Measurements from ENCODE around the gene STARD7.
A peak's percentile ranks its signal among the peaks of the same experiment; 100 is the strongest.

Gene STARD7

DNA sequence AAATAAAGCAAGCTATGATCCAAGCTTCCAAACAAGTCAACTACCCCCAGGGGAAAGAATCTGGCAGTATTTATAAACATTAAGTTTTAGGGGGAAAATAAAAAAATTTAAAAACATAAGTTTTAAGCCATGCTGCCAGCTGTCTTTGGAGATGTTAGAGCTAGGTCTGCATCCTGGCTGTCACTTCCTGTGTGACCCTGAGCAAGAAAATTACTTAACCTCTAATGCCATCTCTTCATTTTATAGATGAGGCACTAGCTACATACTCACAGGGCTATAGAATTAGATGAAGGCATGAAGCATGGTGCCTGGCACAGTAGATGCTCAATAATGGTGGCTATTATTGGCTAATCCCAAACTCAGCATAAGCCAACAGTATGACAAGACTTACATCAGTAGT is 28.1 kb downstream of the STARD7 start:
- no peak for TF ChIP-seq NFRKB (IDR thresholded peaks at IDR 0.05)
- no peak for TF ChIP-seq BHLHE40 (IDR thresholded peaks at IDR 0.05; ENCODE audit: borderline replicate concordance)
- no peak for TF ChIP-seq ELF4 (IDR thresholded peaks at IDR 0.05)
- no peak for TF ChIP-seq ARNT (IDR thresholded peaks at IDR 0.05)
- TF ChIP-seq FOXM1 (IDR thresholded peaks at IDR 0.05; ENCODE audit: borderline replicate concordance), result no peak
- no peak for DNase-seq (ENCODE audit: extremely low spot score)
- ChIA-PET CTCF (interaction anchor here (0.6 to 0.9 kb wide), 2 partner anchors 158 to 1225 kb away, joined by 3 to 4 read pairs; no protein-coding TSS in a partner anchor), POLR2A (interaction anchor here (0.6 to 1.2 kb wide), 2 partner anchors 15 to 188 kb away, joined by 3 read pairs; no protein-coding TSS in a partner anchor)

DNA sequence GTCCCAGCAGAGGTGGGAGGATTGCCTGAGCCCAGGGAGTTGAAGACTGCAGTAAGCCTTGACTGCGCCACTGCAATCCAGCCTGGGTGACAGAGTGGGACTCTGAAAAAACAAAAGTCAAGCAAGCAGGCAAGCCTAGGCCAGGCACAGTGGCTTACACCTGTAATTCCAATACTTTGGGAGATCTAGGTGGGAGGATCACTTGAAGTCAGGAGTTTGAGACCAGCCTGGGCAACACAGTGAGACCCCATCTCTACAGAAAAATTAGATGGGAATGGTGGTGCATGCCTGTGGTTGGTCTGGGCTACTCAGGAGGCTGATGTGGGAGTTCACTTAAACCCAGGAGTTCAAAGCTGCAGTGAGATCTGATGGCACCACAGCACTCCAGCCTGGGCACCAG is 28.6 kb downstream of the STARD7 start:
- POLR2A ChIA-PET, result interaction anchor here (0.6 to 1.2 kb wide), 2 partner anchors 16 to 187 kb away, joined by 3 read pairs; no protein-coding TSS in a partner anchor
- CTCF ChIA-PET, result interaction anchor here (0.6 to 0.9 kb wide), 2 partner anchors 158 to 1225 kb away, joined by 3 to 4 read pairs; no protein-coding TSS in a partner anchor
- no peak for DNase-seq (ENCODE audit: extremely low spot score)
- TF ChIP-seq FOXA1 (IDR thresholded peaks at IDR 0.05), result no peak

DNA sequence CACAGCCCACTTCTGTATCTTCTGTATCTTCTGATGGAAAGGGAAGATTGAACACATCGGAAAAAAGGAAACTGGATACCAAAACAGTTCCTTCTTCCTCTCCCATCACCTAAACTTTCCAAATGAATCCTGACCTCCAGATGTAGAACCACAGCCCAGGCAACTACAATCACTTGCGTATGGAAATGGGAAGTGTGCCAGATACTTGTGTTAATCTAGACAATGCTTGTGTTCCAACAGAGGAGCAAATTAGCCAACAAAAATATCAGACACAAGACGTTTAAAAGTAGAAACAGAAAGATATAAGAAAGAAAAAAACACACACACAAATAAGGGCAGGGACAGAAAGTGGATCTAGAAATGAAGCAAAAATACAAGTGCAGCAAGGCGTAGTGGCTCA is 32.0 kb downstream of the STARD7 start:
- ChIA-PET POLR2A (no interaction called here), CTCF (no interaction called here)
- TF ChIP-seq LEF1 (IDR thresholded peaks at IDR 0.05; ENCODE audit: borderline replicate concordance) (no peak), ARNT (IDR thresholded peaks at IDR 0.05) (no peak), BHLHE40 (IDR thresholded peaks at IDR 0.05; ENCODE audit: borderline replicate concordance) (no peak), SP1 (IDR thresholded peaks at IDR 0.05) (no peak), CTBP1 (IDR thresholded peaks at IDR 0.05; ENCODE audit: borderline replicate concordance) (no peak), FOXK2 (IDR thresholded peaks at IDR 0.05) (no peak)
- TF ChIP-seq, protein P1, sequence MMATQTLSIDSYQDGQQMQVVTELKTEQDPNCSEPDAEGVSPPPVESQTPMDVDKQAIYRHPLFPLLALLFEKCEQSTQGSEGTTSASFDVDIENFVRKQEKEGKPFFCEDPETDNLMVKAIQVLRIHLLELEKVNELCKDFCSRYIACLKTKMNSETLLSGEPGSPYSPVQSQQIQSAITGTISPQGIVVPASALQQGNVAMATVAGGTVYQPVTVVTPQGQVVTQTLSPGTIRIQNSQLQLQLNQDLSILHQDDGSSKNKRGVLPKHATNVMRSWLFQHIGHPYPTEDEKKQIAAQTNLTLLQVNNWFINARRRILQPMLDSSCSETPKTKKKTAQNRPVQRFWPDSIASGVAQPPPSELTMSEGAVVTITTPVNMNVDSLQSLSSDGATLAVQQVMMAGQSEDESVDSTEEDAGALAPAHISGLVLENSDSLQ (IDR thresholded peaks at IDR 0.05), result no peak
- no peak for DNase-seq (ENCODE audit: extremely low spot score)

DNA sequence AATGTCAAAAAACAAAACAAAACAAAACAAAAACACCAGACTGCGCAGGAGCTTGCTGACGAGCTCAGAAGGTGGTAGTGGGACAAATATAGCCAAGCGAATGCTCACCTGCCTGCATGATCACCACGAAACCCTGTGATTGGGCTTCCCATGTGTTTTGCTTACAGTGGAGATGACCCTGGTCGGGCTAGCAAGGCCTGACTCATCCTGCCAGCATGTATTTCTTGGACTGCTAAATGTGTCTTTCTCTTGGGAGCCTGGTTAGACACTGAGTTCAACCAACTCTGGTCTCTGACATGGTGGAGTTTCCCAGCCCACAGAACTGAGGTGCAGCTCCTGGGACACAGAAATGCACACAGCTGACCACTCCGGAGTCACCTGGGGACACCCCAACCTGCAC is 32.7 kb downstream of the STARD7 start:
- ChIA-PET POLR2A (interaction anchor here (2.2 kb wide), 1 partner anchor 32 kb away, joined by 6 read pairs; the partner anchor contains the start of gene STARD7), CTCF (interaction anchor here (2.2 to 2.9 kb wide), 3 partner anchors 38 to 183 kb away, joined by 12 to 40 read pairs (median 31); partner anchors contain the start of gene ASTL)
- no peak for DNase-seq (ENCODE audit: extremely low spot score)
- no peak for TF ChIP-seq HDGF (IDR thresholded peaks at IDR 0.05; ENCODE audit: borderline replicate concordance)
- TF ChIP-seq ELF4 (IDR thresholded peaks at IDR 0.05), result no peak
- TF ChIP-seq FOXK2 (IDR thresholded peaks at IDR 0.05), result no peak
- TF ChIP-seq LEF1 (IDR thresholded peaks at IDR 0.05; ENCODE audit: borderline replicate concordance), result no peak
- no peak for TF ChIP-seq ARNT (IDR thresholded peaks at IDR 0.05)
- TF ChIP-seq NFRKB (IDR thresholded peaks at IDR 0.05), result no peak
- no peak for TF ChIP-seq SP1 (IDR thresholded peaks at IDR 0.05)
- TF ChIP-seq TARDBP (IDR thresholded peaks at IDR 0.05), result no peak
- TF ChIP-seq ZNF384 (IDR thresholded peaks at IDR 0.05), result no peak
- TF ChIP-seq FOXM1 (IDR thresholded peaks at IDR 0.05; ENCODE audit: borderline replicate concordance), result no peak
- TF ChIP-seq SUZ12 (IDR thresholded peaks at IDR 0.05), result no peak

DNA sequence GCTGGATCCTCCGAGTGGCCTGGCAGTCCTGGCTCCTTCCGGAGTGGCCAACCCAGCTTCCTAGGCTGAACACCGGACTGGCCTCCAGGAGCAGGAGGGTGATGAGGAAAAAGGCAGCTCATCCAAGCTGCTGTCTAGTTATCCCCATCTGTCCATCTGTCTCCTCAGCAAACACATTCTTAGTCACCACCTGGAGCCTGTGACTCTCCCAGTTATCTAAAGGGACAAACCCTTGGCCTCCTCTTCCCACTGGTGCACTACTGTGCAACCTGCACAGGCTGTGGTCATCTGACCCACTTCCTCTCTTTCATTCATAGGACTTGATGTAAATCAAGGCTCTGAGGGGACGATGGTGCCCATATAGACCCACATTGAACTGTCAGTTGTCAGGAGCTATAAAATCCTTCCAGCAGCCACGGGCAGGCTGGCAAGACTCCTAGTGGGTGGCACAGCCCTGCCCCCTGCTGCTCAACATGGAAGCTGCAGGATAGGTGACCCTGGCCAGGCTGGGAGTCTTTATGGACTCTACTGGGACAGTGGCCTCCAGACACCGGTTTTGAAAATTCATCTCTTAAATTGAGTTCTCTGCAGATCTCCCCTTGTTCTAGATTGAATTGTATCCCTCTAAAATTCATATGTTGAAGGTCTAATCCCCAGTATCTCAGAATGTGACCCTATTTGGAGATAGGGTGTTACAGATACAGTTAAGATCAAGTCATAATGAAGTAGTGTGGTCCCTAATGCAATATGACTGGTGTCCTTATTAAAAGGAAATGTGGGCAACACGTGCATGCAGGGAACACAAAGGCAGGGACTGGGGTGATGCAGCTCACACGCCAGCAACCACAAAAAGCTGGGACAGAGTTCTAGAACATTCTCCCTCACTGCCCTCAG is 34.1 kb downstream of the STARD7 start:
- ChIA-PET POLR2A (interaction anchor here (1.0 to 2.2 kb wide), 3 partner anchors 34 to 183 kb away, joined by 3 to 6 read pairs (median 3); partner anchors contain the start of genes ANKRD36C and STARD7), CTCF (interaction anchor here (0.5 to 2.9 kb wide), 19 partner anchors 11 to 182 kb away, joined by 3 to 40 read pairs (median 4); partner anchors contain the start of genes ADRA2B, ASTL and ITPRIPL1)
- TF ChIP-seq TARDBP (IDR thresholded peaks at IDR 0.05) (no peak), L3MBTL2 (conservative IDR thresholded peaks at IDR 0.05) (no peak)
- TF ChIP-seq, protein P1 (IDR thresholded peaks at IDR 0.05), result 0 out of 2 replicates have a peak, but pooled peaks have one; percentile 26
- DNase-seq (ENCODE audit: extremely low spot score), result peak; percentile 83

DNA sequence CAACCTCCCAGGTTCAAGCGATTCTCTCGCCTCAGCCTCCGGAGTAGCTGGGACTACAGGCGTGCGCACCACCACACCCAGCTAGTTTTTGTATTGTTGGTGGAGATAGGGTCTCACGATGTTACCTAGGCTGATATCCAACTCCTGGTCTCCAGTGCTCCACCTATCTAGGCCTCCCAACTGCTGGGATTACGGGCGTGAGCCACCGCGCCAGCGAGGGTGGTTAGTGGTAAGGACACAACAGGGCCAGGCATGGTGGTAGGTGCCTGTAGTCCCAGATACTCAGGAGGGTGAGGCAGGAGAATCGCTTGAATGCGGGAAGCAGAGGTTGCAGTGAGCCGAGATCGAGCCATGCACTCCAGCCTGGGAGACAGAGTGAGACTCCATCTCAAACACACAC is 36.8 kb downstream of the STARD7 start:
- CTCF ChIA-PET, result no interaction called here
- TF ChIP-seq CTBP1 (IDR thresholded peaks at IDR 0.05; ENCODE audit: borderline replicate concordance) (no peak), LEF1 (IDR thresholded peaks at IDR 0.05; ENCODE audit: borderline replicate concordance) (no peak), TARDBP (IDR thresholded peaks at IDR 0.05) (no peak), BHLHE40 (IDR thresholded peaks at IDR 0.05; ENCODE audit: borderline replicate concordance) (no peak), ARNT (IDR thresholded peaks at IDR 0.05) (no peak), FOXK2 (IDR thresholded peaks at IDR 0.05) (no peak), SP1 (IDR thresholded peaks at IDR 0.05) (no peak), FOXM1 (IDR thresholded peaks at IDR 0.05; ENCODE audit: borderline replicate concordance) (no peak), ELF4 (IDR thresholded peaks at IDR 0.05) (no peak), HDGF (IDR thresholded peaks at IDR 0.05; ENCODE audit: borderline replicate concordance) (no peak), FOXA1 (IDR thresholded peaks at IDR 0.05) (no peak), NFRKB (IDR thresholded peaks at IDR 0.05) (no peak)
- TF ChIP-seq, protein P1 (IDR thresholded peaks at IDR 0.05), result no peak
- POLR2A ChIA-PET, result no interaction called here
- no peak for DNase-seq (ENCODE audit: extremely low spot score)
